ENCODE results near the gene ZNF844.
"Not testable (repeated sequence)": the region's sequence is repeated elsewhere in the genome, so short reads cannot be mapped to it uniquely, and the experiment has no call there.

Gene ZNF844

GRCh38 chr19:12092956-12093355 is 28.4 kb downstream of the ZNF844 start:
- DNase-seq, result peak in 1 of 2 donors; percentile 8

GRCh38 chr19:12093777-12094176 is 29.2 kb downstream of the ZNF844 start:
- no peak for DNase-seq

- no peak for DNase-seq
Measured at GRCh38 chr19:12095111-12095790, 30.7 kb downstream of the ZNF844 start.

GRCh38 chr19:12098040-12098439 is 33.5 kb downstream of the ZNF844 start:
- peak; percentile 28 to 33 for DNase-seq

GRCh38 chr19:12103909-12104308 is 39.4 kb downstream of the ZNF844 start:
- not testable (repeated sequence) for DNase-seq

GRCh38 chr19:12111176-12111575 is 46.6 kb downstream of the ZNF844 start:
- no peak for DNase-seq

GRCh38 chr19:12111943-12112637 is 47.6 kb downstream of the ZNF844 start:
- no peak for DNase-seq

GRCh38 chr19:12112701-12113100 is 48.2 kb downstream of the ZNF844 start:
- no peak for DNase-seq

- no peak for DNase-seq
Measured at GRCh38 chr19:12113121-12113520, 48.6 kb downstream of the ZNF844 start.

GRCh38 chr19:12117201-12117970 is 52.9 kb downstream of the ZNF844 start:
- no peak for DNase-seq

- peak in 1 of 2 donors; percentile 30 for DNase-seq
Measured at GRCh38 chr19:12126707-12127106, 62.2 kb downstream of the ZNF844 start.
